Activated T-cell treated with anti-CD3 and anti-CD28 coated beads for 1 hour (primary cell): ENCODE measurements around the gene DLX6.
"Not testable (repeated sequence)": the region's sequence is repeated elsewhere in the genome, so short reads cannot be mapped to it uniquely, and the experiment has no call there.

ENCODE experiments used
- DNase-seq: peaks from one replicate; pipeline ENCODE4 v3.0.0-alpha.2; 2020; ENCODE audit warnings: low read depth

DLX6 gene

GRCh38 chr7:97024209-97025129 is 19.1 kb downstream of the DLX6 start, which contains the start of gene DLX5:
DLX5 (minus strand) TSS chr7:97024831; CDS start chr7:97024623, 208 bp downstream.
- no peak for DNase-seq

- no peak for DNase-seq
Measured at GRCh38 chr7:97025130-97025499, 19.8 kb downstream of the DLX6 start.

GRCh38 chr7:97025983-97026714 is 20.8 kb downstream of the DLX6 start:
- no peak for DNase-seq

- DNase-seq = no peak
Measured at GRCh38 chr7:97026715-97027426, 21.5 kb downstream of the DLX6 start.

GRCh38 chr7:97027427-97028234 is 22.3 kb downstream of the DLX6 start:
- peak; percentile 53 for DNase-seq

- DNase-seq = not testable (repeated sequence)
Measured at GRCh38 chr7:97034213-97034852, 29.0 kb downstream of the DLX6 start.

GRCh38 chr7:97039374-97040065 is 34.2 kb downstream of the DLX6 start:
- no peak for DNase-seq

GRCh38 chr7:97043281-97043680 is 37.9 kb downstream of the DLX6 start:
- DNase-seq = no peak
